Measurements from ENCODE around the gene ING4. TPM values are rescaled to one million over a fixed set of nuclear protein-coding genes. Genes with fewer than 3 reads are reported as not detected.

Gene ING4
- polyA plus RNA-seq, 1 of the 3 experiments (the other 2 are of a cell fraction), result 96.5 TPM

DNA sequence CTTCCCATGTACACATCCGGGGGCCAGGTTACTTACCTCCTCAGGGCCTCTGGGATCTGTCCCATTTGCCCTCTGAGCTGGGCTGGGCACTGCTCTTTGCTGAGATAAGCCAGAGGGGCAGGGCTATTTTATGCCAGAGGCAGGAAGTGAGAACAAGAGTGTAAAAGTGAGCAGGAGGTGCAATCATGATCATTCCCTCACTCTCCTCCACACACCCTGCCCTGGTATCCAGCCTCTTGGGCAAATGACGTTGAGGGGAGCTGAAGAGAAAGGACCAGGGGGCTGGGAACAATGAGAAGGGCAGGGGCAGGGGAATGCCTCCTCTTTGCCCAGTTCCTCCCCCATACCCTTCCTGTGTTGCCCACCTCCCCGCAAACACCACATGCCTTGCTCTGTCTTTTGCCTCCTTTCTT is 31.4 kb downstream of the ING4 start:
- H2AFZ ChIP-seq (ENCODE audit: low read depth), result no peak overlapping the region
- 83% methylated on average over 3 of the region's 3 CpGs for WGBS (ENCODE audit: low lambda C conversion rate)

DNA sequence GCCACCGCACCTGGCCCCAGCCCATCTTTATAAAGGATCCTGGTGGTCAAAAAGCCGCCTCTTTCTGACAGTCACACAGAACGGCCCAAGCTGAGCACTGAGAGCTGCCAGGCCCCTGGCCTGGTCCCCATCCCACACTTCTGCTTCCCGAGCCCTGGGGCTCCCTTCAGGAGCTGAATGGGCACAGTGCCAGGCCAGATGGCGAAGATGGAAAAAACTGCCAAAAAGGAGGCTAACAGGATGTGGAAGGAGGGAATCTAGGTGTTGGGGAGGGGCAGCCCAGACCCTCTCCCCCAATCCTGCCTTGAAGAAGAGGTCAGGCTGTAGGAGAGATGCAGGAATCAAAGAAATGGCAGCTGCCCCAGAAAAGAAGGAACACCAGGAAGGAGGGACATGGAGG is 32.2 kb downstream of the ING4 start:
- Histone ChIP-seq H3K4me1 (ENCODE audit: control insufficient read depth in 1 of 2, insufficient read depth in 2 of 2, low read depth in 1 of 2, low read length in 1 of 2) (peaks cover 0 to 30% of the 10 kb centered on the region in 2 experiments; a peak in 1 of 4 replicates), H3K4me2 (no peak overlapping the region), H4K20me1 (ENCODE audit: insufficient read depth) (no peaks in the 10 kb centered on the region), H3K27ac (ENCODE audit: low read depth in 2 of 2, low read length in 1 of 2) (peak overlapping the region in 1 of 2 experiments; percentile 23; a peak in 1 of 4 replicates), H3K27me3 (ENCODE audit: insufficient read depth) (no peaks in the 10 kb centered on the region), H2AFZ (ENCODE audit: low read depth) (no peak overlapping the region), H3K9me3 (no peaks in the 10 kb centered on the region), H3K79me2 (ENCODE audit: insufficient read depth) (no peaks in the 10 kb centered on the region), H3F3A (replicated peaks; ENCODE audit: insufficient read depth) (no peaks in the 10 kb centered on the region), H3K9ac (no peak overlapping the region), H3K9me2 (no peaks in the 10 kb centered on the region), H3K4me3 (ENCODE audit: low read depth in 2 of 2, low read length in 1 of 2) (no peak overlapping the region), H3K36me3 (replicated peaks in 1 of 2; ENCODE audit: control insufficient read depth in 1 of 2, insufficient read depth in 2 of 2, low read length in 1 of 2) (no peaks in the 10 kb centered on the region)
- peak; percentile 76 for DNase-seq
- peak; percentile 46; the same call in 1 of the 2 replicates for TF ChIP-seq NFIC (IDR thresholded peaks at IDR 0.05; ENCODE audit: borderline replicate concordance)
- no peak for TF ChIP-seq FOSL2 (IDR thresholded peaks at IDR 0.05; ENCODE audit: borderline replicate concordance, low read depth)
- TF ChIP-seq RXRA (IDR thresholded peaks at IDR 0.05; ENCODE audit: borderline replicate concordance, low read depth), result no peak
- TF ChIP-seq EP300 (IDR thresholded peaks at IDR 0.05; ENCODE audit: borderline replicate concordance in 1 of 2, low read depth in 1 of 2, low read length in 1 of 2), result peak in 1 of 2 experiments; percentile 34; a peak in 1 of 4 replicates
- no peak for TF ChIP-seq EZH2phosphoT487 (IDR thresholded peaks at IDR 0.05; ENCODE audit: borderline replicate concordance, low read depth)
- no peak for TF ChIP-seq TCF12 (IDR thresholded peaks at IDR 0.05)
- POLR2A ChIA-PET, result no interaction called here
- WGBS (ENCODE audit: low lambda C conversion rate), result 54% methylated on average over 5 of the region's 5 CpGs
- CTCF ChIA-PET, result interaction anchor here (0.9 to 2.4 kb wide), 6 partner anchors 14 to 136 kb away, joined by 3 to 9 read pairs (median 3); partner anchors contain the start of gene ZNF384

More for the DNA sequence above, 31.4 kb downstream of the ING4 start:
- no peak overlapping the region for H3K9ac ChIP-seq
- H3K9me2 ChIP-seq, result no peaks in the 10 kb centered on the region
- no peaks in the 10 kb centered on the region for H4K20me1 ChIP-seq (ENCODE audit: insufficient read depth)
- no peaks in the 10 kb centered on the region for H3K27me3 ChIP-seq (ENCODE audit: insufficient read depth)
- peak overlapping the region in 1 of 2 experiments; percentile 23; a peak in 1 of 4 replicates for H3K27ac ChIP-seq (ENCODE audit: low read depth in 2 of 2, low read length in 1 of 2)
- no peaks in the 10 kb centered on the region for H3K36me3 ChIP-seq (replicated peaks in 1 of 2; ENCODE audit: control insufficient read depth in 1 of 2, insufficient read depth in 2 of 2, low read length in 1 of 2)
- H3F3A ChIP-seq (replicated peaks; ENCODE audit: insufficient read depth), result no peaks in the 10 kb centered on the region
- ChIA-PET CTCF (interaction anchor here (0.9 to 2.4 kb wide), 8 partner anchors 13 to 94 kb away, joined by 3 to 9 read pairs (median 4); partner anchors contain the start of gene ZNF384), POLR2A (no interaction called here)
- H3K4me1 ChIP-seq (ENCODE audit: control insufficient read depth in 1 of 2, insufficient read depth in 2 of 2, low read depth in 1 of 2, low read length in 1 of 2), result peaks cover 0 to 38% of the 10 kb centered on the region in 2 experiments; a peak in 1 of 4 replicates
- H3K79me2 ChIP-seq (ENCODE audit: insufficient read depth), result no peaks in the 10 kb centered on the region
- H3K4me2 ChIP-seq, result no peak overlapping the region
- H3K4me3 ChIP-seq (ENCODE audit: low read depth in 2 of 2, low read length in 1 of 2), result no peak overlapping the region
- TF ChIP-seq RCOR1 (IDR thresholded peaks at IDR 0.05; ENCODE audit: low read length) (no peak), GATA2 (CRISPR knock-in tag; IDR thresholded peaks at IDR 0.05) (no peak), TEAD4 (IDR thresholded peaks at IDR 0.05; ENCODE audit: borderline replicate concordance, insufficient read depth) (no peak), EP300 (IDR thresholded peaks at IDR 0.05; ENCODE audit: borderline replicate concordance in 1 of 2, low read depth in 1 of 2, low read length in 1 of 2) (no peak), JUND (IDR thresholded peaks at IDR 0.05) (no peak), NRF1 (IDR thresholded peaks at IDR 0.05; ENCODE audit: low read depth, low read length) (no peak)
- TF ChIP-seq, protein P1, sequence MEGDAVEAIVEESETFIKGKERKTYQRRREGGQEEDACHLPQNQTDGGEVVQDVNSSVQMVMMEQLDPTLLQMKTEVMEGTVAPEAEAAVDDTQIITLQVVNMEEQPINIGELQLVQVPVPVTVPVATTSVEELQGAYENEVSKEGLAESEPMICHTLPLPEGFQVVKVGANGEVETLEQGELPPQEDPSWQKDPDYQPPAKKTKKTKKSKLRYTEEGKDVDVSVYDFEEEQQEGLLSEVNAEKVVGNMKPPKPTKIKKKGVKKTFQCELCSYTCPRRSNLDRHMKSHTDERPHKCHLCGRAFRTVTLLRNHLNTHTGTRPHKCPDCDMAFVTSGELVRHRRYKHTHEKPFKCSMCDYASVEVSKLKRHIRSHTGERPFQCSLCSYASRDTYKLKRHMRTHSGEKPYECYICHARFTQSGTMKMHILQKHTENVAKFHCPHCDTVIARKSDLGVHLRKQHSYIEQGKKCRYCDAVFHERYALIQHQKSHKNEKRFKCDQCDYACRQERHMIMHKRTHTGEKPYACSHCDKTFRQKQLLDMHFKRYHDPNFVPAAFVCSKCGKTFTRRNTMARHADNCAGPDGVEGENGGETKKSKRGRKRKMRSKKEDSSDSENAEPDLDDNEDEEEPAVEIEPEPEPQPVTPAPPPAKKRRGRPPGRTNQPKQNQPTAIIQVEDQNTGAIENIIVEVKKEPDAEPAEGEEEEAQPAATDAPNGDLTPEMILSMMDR (IDR thresholded peaks at IDR 0.05), result no peak
- TF ChIP-seq, protein P2, sequence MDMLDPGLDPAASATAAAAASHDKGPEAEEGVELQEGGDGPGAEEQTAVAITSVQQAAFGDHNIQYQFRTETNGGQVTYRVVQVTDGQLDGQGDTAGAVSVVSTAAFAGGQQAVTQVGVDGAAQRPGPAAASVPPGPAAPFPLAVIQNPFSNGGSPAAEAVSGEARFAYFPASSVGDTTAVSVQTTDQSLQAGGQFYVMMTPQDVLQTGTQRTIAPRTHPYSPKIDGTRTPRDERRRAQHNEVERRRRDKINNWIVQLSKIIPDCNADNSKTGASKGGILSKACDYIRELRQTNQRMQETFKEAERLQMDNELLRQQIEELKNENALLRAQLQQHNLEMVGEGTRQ (IDR thresholded peaks at IDR 0.05; ENCODE audit: borderline replicate concordance, low read depth, low read length), result no peak
- DNase-seq, result no peak
- H3K9me3 ChIP-seq, result no peaks in the 10 kb centered on the region

All from SK-N-SH (cell line).